Tibial nerve (tissue), 3 donors: ENCODE results near the gene DISP3.

Experiments
- CTCF ChIP-seq, 5 experiments: fragments of 200-600 bp in 3 of 5; fragments of 450-650 bp in 2 of 5; sonication (generic) in 3 of 5; IDR thresholded peaks; one replicate each; pipeline ENCODE4 v1.5.1; 2016 to 2019; ENCODE audit warnings: antibody characterized with exemption in 5 of 5, mild to moderate bottlenecking in 3 of 5, moderate library complexity in 2 of 5
- POLR2A ChIP-seq, 2 donors: fragments of 450-650 bp; IDR thresholded peaks; one replicate each; pipeline ENCODE4 v1.6.1; 2017; ENCODE audit warnings: antibody characterized with exemption in 2 of 2, mild to moderate bottlenecking in 2 of 2, moderate library complexity in 2 of 2

GRCh38 chr1:11472741-11473140, 6.2 kb upstream of the DISP3 start:
- no peak for TF ChIP-seq POLR2A (IDR thresholded peaks at IDR 0.05)
- TF ChIP-seq CTCF (IDR thresholded peaks at IDR 0.05): no peak
